ENCODE results near the gene SLC9C1.

Gene SLC9C1

GRCh38 chr3:112129925-112130637, 163.9 kb downstream of the SLC9C1 start:
- DNase-seq, result no peak

DNA sequence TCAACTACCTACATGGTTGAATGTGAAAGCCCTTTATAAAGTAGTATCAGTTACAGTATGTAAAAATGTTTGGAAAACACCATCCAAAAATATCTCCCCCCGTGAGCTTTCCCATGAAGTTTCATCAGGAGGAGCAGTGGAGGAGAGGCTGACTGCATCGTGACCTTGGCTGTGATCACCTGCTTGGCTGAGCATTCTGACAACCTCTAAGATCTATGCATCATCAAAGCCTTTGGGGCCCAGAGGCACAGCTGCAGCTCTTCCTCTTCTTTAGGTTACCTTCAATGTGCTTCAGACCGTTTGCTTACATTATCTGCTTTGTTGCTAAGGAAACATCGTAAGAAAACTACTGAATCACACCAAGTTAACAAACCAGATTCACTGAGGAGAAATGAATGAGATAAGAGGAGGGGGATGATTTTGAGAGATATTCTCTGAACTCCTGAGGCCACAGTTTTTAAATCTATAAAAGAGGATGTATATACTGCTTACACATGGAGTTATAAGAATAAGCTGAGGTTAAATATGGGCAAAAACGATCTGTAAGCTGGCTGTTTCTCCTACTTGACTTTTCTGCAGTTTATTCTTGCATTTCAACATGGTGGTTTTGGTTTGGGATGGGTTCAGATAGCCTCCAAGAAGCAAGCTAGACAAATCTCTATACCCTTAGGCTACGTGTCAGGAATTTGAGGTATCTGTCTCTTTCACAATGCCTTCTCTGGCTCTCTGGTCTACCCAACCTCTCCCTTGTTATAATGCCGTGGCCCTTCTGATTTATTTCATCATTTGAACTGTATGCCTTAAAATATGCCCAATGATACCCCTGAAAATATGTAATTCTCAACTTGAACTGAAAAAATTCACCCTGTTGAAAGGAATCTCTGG, 164.9 kb downstream of the SLC9C1 start:
- DNase-seq, result peak; percentile 28

- DNase-seq, result no peak
Observed at GRCh38 chr3:112127522-112128494, 166.2 kb downstream of the SLC9C1 start.

DNA sequence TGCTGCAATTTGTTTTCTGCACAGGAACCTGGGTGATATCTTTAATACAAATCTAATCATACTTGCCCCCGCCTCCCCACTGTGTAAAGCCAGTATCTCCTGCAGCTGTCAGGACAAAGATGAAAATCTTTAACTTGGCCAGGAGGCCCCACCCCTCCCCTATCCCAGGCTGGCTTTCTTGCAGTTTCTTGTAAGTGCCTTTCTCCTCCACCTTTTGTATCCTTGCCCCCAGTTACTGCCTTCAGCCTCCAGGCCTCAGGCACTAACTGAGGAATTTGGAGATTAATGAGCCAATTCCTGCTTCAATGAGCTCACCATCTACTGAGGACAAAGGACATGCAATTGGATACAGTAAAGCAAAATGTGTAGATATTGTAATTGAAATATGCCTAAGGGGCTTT, 167.5 kb downstream of the SLC9C1 start:
- peak; percentile 16 for DNase-seq

DNA sequence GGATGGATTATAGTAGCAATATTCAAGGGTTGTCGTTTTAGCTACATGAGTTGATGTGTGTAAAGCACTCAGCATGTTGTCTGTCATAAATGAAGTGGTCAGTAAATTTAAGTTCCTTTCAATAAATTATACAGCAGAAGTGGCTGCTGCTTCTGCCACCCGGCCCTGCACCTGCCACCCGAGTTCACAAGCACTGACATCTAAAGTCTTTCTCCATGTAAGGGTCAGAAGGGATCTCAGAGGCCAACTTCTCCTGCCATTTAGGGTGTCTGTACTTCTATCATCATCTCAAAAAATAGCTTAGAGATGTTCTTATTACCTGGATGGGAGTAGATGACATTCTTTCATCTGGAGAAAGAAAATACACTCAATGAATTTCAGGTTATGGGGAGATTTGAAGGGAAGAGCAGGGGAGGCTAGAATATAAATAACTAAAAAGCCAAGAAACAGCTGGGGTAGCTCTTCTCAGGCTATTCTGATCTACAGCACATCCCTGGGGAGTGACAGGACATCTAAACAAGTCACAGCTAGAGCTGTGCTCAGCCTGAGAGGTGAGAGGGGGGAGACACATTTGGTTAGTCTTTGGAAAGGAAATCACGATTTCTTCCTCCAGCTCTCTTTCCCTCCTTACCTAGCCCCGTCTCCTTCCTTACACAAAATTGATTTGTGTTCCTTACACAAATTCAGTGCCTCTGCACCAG, 169.0 kb downstream of the SLC9C1 start:
- DNase-seq, result no peak

GRCh38 chr3:112123548-112123947, 170.5 kb downstream of the SLC9C1 start:
- no peak for DNase-seq

GRCh38 chr3:112122870-112123269, 171.1 kb downstream of the SLC9C1 start:
- no peak for DNase-seq

- DNase-seq, result no peak
Observed at GRCh38 chr3:112121577-112122547, 172.2 kb downstream of the SLC9C1 start.

DNA sequence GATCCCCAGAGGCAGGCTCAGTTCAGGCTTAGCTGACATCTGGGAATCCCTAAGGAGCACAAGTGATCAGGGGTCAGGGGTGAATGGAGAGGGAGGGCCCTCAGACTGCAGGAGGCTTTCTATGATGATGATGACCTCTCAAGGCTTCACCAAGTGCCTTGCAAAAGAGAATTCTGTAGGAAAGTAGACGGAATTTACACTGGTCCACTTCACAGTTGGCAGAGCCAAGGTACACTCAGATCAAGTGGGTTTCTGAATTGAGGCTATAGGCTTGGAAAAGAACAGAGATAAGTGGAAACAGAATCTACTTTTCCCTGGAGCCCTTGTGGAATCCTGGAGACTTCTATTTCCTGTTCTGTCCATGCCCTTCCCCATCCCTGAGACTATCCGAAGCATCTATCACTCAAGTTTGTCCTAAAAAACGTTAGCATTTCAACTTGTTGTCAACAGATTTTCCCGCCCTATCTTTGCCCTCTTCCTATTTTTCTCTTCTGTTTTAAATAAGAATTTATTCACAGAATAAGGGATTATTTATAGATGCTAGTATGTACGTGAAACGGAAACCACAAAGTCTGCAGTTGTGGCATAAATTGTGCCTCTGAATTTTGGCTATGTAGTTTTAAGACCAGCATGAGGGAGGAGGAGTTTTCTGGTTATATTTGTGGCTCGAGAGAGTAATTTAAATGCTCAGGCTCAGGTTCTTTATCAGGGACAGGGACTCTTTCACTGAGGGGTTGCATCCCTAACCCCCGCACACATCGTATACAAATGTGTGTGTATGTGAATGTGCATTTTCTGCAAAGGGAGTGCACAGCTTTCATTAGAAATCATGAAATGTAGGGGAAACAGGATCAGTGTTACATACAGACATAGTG, 173.8 kb downstream of the SLC9C1 start:
- DNase-seq, result no peak

DNA sequence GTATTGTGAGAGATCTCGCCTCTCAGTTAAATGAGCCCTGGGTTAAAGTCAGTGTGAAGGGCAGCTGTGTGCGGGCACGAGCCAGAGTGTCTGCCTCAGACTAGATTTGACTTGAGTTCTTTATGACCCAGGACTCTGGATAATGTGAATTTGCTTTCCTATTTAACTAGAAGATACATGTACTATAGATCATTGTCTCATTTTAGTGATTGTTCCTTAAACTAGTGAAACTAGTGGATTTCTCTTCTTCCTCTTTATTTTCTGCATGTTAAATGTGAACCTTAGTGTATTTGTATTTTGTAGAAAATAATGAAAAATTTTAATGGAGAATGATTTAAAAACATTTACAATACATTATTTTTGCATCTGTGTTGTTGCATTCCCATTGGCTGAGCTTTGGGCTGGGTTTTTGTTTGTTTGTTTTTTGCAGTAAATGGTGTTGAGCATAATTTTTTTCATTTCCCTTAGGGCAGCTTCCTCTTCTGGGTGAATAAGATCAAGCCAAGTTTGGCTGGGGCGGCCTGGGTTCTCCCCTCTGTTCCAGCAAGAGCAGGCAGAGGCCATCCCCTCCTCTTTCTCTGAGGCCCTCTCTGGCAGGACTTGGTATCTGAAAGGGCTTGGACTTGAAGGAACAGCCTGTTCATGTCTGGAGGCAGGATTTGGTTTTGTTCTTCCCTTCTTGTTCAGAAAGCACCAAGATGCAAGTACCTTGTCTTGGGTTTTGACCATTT, 176.0 kb downstream of the SLC9C1 start:
- no peak for DNase-seq

DNA sequence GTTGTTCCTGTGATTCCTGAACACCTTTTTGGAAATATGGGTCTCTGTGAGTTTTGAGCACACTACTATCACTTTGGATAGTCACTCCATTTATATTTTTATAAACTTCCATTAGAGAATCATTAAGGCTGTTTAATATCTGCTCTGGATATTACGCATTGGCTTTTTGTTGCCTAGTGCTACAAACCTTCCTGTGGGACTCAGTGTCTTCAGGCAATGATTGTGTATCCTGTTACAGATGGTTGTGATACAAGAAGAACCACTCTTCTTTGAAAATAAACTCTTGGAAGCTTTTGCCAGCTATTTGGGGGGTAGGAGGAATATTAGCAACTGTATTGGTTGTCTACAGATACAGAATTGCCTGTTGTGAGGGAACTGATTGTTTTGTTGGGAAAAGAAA, 176.6 kb downstream of the SLC9C1 start:
- DNase-seq, result no peak

GRCh38 chr3:112116748-112117186, 177.2 kb downstream of the SLC9C1 start:
- no peak for DNase-seq

DNA sequence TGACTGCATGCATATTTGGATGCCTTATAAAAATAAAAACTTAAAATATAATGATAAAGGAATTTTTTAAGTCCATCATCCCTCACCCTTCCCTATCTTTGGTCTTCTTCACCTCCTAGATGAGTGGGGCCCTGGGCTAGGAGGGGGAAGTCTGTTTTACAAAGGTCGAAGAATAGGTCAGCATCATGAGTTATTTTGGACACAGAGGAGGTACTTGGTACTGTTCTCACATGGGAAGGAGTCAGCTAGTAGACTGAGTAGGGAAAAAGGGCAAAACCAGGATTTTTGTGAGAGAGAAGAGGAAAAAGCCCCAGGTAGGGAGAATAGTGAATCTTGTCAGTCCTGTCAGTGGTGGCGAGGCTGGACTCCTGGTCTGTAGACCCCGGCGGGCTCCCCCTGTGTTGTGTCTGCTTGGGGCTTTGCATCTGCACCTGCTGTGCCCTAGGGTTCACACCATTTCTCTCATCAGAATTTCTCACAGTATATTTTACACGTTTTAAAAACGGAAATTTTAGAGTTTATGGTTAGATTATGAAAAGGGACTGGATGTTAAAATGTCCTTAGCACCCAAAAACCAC, 178.1 kb downstream of the SLC9C1 start:
- DNase-seq, result no peak

- DNase-seq, result no peak
Observed at GRCh38 chr3:112115161-112115739, 178.8 kb downstream of the SLC9C1 start.

DNA sequence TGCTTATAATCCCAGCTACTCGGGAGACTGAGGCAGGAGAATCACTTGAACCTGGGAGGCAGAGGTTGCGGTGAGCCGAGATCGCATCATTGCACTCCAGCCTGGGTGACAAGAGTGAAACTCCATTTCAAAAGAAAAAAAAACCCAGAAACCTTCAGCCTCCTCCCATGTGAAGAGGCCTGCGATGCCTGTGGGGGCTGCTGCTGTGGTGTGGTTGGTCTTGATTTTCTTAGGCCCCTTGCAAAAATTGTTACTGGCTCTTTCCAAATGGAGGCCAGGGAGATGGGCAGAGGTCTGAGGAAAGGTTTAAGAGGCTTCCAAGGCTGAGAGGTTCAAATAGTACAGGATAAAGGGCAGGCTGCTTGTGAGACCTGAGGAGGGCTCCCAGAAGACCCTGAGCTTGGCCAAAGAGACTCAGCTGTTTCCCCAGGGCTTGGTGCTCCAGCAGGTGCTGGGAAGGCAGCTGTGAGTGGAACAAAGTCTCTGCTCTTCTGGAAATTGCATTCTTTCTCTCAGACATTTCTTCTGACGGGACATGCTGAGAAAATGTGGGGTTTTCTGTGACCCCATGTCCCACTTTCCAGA, 179.3 kb downstream of the SLC9C1 start:
- no peak for DNase-seq

GRCh38 chr3:112111785-112112402, 182.1 kb downstream of the SLC9C1 start:
- peak; percentile 55 for DNase-seq

DNA sequence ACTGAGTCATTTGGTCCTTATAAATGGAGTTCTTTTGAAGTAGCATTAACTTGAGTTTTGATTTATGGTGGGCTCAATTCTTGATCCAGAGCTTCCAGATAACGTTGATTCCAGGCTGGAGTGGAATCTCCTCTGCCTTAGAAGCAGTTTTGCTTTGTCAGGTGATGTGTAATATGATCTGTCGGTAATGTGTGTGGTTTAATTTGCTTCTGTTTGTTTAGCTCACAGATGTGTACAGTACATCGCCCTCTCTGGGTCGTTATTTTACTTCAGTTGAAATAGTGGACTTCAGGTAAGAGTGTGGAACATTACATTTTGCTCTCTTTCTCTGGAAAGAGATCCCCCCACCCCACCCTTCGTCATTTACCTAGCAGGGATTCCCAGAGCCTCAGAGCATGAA, 184.7 kb downstream of the SLC9C1 start:
- DNase-seq, result no peak
